Fibroblast of skin of left biceps (primary cell): ENCODE data around the gene STK40.
A peak's percentile ranks its signal among the peaks of the same experiment; 100 is the strongest.

Experiments used
- DNase-seq, 2 experiments: peaks; one replicate each; pipeline ENCODE4 v3.0.0-alpha.2; 2013; ENCODE audit warnings: low read depth in 2 of 2

The STK40 gene, protein sequence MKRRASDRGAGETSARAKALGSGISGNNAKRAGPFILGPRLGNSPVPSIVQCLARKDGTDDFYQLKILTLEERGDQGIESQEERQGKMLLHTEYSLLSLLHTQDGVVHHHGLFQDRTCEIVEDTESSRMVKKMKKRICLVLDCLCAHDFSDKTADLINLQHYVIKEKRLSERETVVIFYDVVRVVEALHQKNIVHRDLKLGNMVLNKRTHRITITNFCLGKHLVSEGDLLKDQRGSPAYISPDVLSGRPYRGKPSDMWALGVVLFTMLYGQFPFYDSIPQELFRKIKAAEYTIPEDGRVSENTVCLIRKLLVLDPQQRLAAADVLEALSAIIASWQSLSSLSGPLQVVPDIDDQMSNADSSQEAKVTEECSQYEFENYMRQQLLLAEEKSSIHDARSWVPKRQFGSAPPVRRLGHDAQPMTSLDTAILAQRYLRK

DNA sequence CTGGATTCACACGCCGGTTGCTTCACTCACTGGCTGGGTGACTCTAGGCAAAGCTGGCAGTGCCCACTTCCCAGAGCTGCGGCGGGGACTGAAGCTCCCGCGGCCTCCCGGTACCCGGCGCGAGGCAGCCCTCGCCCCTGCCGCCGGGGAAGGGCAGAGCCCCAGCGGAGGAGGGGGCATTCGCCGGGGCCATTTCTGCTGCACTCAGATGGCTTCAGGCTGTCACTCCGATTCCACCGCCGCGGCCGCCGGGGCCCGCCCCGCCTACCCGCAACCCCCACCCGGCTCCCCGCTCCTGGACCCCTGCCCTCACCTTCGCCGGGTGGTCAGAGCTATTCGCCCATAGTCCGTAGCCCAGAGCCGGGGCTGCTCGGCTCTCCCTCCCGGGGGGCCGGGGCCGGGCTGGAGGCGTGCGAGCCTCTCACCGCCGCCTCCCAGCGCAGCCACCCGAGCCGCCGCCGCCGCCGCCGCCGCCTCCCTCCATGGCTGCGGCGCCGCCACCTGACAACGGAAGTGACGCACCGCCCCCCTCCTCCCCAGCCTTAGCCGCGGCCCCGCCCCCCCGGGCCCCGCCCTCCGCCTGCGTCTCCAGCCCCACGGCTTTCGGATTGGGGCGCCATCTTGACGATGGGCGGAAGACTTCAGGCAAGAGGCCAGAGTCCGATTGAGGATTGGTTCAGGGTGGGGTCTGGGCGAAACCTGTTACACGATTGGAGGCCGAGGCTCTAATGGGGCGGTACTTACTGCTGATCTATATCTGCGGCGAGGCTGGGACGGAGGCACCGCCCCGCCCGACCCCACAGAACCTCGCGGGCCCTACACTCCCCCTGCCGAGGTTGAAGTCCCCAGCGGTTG lies at the start of gene STK40:
STK40 (minus strand) TSS at position 515 of the 855 bp plus-strand sequence. CDS start 24,592 bp downstream, outside the sequence.
- DNase-seq, result peak; percentile 99

DNA sequence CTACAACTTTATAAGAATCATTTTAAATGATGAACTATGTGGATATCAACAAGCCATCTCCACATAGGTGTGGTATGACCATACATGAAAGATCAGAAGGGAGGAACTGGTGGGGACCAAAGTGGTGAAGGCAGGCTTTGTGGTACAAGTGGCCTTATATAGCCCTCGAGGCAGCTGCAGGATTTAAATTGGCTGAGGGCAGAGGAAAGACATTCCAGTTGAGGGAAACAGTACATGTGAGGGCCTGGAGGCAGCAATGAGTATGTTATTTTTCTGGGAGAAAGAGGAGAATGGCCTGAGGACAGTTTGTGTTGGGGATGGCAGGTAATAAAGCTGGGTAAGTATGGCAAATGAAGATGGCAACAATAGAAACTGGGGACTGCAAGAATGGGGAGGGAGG lies 47.4 kb upstream of the STK40 start:
- DNase-seq, result no peak

DNA sequence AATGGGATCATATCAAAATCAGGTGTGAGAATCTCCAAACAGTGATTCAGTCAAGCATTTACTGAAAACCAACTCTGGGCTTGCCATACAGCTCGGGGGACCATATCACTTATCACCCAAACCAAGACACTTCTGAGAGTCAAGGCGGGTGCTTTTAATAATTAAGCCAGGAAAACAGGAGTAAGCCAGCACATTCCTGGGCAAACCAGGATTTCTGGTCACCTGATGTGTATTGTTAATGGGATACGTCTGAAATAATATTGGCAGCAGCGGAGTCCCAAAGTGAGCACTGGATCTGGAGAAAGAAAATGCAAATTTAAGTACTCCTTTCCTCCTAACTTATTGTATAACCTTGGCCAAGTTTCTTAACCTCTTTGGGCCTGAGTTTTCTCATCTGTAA lies 46.9 kb upstream of the STK40 start:
- DNase-seq, result no peak

DNA sequence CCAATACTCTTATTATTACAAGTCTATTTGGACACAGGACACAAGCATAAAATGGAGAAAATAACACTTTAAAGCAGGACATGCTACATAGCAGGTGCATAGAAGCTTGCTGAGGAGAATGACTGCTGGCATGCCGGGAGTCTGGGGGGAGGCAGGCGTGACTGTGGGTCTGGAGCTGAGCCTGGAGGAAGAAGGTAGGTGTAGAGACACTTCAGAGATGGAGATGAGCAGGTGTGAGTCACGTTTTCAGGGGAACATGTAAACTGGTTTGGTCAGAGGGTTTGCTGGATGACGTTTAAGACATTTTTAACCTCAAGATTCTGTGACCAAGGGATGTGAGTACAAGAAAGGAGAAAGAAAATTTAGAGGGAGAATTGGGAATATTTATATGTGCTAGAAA lies 40.1 kb upstream of the STK40 start:
- no peak for DNase-seq

DNA sequence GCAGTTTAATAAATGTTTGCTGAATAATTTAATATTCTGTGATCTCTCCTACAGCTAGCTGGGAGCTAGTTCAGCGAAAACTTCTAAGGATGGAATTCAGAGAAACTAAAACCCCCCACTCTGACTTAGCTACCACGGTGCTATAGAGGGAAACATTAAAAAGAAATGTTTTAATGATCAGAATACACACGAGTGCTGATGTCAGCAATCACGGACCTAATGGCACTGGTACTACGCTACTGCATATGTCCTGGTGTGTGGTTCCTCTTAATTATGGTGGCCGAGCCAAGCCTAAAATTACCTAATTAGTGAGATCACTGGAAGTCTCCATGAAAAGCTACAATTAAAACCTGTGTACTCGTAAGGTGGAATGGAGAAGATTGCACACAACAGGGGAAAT lies 35.9 kb upstream of the STK40 start:
- no peak for DNase-seq

DNA sequence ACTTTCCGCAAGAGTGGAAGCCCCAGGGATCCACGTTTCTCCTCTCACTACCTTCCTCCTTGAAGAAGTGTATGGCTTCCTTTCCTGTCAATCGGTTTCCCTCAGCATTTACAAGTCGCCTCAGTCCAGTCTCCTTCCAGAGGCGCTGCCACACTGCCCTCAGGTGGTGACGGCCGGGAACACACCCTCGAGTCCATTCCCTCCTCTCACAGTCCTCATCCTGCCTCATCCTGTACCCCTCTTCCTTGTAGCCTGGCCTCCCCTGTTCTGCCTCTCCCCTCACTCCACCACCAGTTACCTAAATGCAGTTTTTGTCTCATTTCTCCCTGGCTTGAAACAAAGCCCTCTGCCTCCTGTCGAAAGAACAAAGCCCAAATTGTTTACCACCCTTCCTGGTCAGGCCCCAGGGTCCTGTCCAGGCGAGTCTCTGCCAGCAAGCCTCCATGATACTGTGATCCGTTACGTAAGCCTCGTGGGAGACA lies 35.2 kb upstream of the STK40 start:
- DNase-seq, result peak; percentile 38

DNA sequence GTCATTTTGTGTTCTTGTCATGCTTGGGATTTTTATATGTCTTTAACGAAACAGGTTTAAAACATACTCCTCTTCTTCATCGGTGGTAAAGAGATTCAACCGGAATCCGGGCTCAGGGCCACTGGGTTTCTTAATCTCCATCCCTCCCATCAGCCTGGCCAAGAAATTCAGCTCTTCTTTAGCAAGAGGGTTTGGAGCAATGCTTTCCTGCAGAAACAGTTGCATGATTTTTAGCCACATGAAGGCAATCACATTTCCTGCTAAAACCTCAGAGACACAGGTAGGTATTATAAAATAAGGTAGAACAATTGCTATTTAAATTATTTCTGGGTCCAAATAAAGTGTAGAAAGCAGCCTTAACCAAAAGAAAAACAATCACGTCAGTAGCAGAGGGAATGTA lies 34.7 kb upstream of the STK40 start:
- DNase-seq, result no peak

DNA sequence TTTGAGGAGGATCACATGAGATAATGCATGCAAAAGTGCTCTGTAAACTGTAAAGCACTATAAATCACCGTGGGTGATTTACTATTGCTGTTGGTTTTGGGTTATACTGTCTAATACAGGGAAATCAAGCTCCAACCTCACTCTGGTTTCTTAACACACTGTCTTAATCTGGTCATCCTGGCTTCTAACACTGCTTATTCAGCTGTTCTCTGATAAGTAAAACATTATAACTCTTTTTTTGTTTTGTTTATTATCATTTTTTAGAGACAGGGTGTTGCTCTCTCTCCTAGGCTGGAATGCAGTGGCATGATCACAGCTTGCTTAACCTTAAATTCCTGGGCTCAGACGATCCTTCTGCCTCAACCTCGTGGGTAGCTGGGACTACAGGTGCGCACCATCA lies 33.8 kb upstream of the STK40 start:
- no peak for DNase-seq

DNA sequence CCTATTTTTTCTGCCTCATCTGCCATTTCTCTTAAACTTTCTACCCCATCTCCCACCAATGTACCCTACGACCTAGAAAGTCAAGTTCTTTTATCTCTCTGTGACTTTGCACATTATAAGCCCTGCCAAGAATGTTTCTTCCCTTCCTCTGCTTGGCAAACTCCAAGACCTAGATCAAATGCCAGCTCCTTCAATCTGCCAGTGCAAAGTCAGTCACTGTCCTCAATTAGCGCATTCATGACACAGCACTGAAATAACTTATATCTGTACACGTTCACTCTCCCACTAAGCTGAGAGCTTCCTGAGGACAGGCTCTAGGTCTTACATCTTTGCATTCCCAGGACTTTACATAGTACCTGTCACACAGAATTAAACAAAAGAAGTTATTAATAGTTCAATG lies 33.4 kb upstream of the STK40 start:
- no peak for DNase-seq

DNA sequence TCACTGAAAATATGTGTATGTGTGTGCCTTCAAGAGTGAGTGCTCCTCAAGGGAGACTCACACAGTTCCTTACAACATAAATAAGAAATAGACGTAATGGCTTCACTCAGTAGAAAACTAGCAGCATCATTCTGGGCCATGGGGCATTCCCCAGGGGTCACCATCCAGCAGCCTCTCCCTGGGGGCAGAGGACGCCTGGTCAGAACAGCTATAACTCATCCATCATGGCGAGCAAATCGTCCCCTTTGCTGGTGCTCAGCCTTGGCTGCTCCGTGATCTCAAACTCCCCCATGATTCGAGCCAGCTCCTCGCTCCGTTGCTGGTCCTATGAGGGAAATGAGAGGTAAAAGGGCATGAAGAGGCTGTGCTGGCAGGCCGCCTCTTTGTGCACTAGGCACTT lies 32.2 kb upstream of the STK40 start:
- DNase-seq, result no peak

DNA sequence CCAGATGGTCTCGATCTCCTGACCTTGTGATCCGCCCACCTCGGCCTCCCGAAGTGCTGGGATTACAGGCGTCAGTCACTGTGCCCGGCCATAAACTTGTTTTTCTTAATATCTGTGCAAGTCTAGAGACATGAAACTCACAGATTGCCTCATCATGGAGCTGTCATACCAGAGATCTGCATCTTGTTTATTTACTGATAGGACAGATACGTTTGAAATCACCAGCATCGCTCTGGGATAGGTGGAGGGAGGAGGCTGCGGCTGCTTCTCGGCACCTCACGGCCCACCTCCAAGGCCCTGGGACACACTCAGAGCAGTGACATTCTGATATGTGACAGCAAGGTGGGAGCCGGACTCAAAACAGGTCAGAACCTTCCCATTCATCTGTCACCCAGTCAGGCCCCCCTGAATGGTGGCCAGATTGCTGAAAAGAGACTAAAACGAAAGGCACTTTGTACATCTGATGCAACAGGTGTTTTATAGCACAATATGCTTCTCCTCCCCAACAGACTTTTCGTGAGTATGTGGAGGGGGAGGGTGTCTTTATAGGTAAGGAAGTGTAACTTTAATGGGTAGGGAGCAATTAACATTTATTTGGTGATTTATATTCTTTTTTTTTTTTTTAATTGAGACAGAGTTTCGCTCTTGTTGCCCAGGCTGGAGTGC lies 30.1 kb upstream of the STK40 start:
- no peak for DNase-seq

DNA sequence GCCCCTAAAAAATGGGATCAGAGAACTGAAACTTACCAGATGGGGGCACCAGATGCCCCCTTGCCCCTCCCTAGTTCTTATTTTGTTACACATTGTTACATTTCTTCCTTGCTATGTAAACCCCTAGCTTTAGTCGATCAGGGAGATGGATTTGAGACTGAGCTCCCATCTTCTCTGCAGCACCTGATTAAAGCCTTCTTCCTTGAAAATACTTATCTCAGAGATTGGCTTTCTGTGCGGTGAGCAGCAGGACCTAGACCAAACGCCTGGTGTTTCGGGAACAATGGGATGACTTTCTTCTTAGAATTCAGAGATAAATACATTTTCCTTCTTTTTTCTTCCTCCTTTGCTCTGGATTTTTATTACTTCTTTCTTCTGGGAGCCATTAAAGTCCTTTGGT lies 28.7 kb upstream of the STK40 start:
- DNase-seq, result no peak

DNA sequence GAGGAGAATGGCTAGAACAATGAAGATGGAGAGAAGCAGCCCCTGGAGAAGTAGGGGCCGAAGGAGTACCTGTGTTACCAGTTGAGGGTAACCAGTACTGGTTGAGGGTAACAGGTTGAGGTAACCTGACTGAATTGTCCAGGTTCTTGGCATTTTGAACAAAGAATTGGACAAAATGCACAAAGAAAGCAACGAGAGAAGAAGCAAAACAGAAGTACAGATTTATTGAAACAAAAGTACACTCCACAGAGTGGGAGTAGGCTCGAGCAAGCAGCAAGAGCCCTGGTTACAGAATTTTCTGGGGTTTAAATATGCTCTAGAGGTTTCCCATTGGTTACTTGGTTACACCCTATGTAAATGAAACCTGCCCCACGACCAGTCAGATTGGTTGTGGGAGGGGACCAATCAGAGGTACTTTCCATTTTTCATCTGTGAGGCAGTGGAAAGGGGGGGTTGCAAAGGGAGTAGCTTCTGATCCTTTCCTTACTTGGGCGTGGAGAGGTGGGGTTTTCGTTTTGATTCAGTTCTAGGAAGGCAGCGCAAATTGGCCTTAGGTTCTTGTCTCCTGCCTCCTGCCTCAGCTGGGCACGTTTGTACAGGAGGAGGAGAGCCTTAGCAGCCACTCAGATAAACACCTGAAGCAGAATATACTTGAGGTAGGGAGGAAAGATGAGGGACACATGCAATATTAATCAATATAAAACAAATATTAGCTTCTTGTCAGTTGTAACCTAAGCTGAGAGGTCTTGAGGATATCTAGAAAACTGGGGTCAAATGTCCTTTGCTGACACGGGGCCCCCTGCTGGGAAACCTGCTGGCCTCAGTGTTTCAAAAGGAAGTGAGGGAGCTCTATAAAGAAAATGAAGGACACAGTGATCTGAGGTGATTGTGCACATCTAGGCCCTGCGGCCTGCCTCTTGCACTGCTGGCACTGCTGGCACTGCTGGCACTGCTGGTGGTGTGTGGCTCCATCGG lies 26.2 kb upstream of the STK40 start:
- no peak for DNase-seq

DNA sequence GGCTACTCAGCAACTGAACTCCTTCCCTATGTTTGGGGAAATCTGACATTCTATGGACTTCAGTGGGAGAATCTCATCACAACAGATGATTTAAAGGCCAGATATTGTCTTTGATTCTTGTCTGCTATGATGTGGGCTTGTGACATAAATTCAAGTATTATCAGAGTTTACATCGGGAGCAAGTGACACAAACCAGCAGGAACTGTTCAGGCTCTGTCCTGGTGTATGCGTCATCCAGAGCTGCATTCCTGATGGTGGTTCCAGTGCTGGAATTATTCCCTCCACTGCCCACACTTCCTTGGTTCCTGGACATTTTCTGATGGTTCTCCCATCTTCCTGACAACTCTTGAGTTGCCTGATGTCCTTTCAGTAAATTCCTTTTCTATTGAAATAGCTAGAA lies 22.8 kb upstream of the STK40 start:
- DNase-seq, result no peak

DNA sequence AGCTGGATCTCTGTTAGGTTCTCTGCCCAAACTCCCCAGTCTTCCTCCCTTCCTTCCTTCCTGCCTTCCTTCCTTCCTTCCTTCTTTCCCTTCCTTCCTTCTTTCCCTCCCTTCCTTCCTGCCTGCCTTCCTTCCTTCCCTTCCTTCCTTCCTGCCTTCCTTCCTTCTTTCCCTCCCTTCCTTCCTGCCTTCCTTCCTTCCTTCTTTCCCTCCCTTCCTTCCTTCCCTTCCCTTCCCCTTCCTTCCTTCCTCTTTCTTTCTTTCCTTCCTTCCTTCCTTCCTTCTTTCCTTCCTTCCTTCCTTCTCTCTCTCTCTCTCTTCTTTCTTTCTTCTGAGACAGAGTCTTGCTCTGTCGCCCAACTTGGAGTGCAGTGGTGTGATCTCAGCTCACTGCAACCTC lies 20.7 kb upstream of the STK40 start:
- no peak for DNase-seq

DNA sequence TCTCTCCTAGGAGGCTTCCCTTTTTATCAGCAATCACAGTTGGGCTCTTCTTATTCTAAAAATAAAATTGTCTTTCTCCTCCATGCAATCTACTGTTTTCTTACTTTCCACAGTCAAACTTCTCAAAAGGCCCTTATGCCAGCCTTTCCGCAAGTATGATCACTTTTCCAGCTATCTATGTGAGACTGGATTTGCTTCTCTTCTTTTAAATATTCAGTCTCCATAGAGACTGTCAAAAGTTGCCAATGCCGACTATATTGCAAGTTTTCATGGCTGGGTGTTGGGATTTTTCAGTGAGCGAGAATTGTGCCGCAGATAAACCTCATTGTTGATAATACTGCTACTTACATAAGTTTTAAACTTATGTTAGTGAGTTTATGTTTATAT lies 16.8 kb upstream of the STK40 start:
- no peak for DNase-seq

DNA sequence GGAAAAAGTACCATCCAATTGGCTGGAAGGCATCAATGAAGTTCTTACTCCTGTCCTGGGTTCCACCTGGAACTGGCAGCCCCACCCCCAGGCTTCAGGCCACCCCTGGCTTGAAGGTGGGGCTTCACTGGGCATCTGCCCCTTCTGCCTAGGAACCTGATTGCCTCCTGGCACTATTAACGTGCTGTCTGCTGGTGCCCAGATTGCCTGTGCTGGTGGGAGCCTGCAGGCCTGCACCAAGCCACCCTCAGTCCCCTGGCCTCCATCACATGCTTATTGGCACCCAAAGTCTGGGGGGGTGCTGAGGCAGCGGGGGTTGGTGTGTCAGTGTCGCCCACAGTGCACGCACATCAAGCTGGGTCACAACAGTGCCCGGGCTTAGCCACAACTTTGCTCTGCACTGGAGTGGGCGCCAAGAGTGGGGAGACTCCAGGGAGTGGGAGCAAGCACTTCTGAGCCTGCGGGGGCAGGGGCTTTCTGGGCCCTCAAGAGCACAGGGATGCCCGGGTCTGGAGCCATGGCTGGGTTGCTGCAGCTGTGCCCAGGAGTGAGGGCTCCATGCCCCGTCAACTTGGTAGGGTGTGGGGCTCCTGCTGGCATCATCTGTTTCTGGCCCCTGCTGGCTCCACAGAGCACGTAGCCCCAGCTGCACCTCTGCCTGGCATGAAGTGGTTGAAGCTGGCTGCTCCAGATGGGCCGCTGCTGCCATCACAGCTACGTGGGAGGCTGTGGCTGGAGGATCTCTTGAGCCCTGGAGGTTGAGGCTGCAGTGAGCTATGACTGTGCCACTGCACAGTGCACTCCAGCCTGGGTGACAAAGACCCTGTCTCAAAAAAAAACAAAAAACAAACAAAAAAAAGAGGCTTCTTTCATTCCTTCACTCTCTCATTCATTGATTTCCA lies 16.1 kb upstream of the STK40 start:
- no peak for DNase-seq

DNA sequence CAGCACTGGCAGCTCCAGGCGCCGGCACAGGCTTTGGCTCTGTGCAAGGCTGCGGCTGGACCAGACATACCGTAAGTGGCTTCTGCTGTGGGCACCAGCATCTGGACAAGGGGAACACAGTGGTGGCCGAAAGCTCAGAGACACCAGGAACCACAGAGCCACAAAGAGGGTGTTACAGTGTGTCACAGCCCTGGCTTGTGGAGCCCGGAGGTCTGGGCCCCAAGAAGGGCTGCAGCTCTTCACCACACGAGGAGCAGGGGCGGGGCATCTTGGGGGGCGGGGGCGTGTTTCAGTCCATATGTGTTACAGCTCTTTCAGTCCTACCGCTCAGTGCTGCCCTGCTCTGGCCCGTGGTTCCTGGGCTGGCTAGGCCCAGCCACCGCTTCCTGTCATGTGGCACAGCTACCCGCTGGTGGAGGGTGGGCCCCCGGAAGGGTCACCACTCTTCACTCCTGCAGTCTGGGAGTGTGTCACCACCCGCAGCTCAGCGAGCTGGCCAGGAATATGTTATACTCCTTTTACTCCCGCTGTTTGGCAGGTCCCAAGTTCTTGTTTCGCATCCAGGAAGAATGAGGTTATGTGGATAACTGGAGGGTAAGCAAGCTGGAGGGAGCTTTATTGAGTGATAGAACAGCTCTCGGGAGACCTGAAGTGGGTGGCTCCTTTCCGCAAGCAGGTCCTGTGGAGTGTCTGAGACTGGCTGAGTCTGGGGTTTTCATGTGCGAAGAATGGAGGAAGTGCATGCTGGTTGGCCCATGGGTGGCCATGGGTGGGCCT lies 15.3 kb upstream of the STK40 start:
- DNase-seq, result peak; percentile 8 to 21

DNA sequence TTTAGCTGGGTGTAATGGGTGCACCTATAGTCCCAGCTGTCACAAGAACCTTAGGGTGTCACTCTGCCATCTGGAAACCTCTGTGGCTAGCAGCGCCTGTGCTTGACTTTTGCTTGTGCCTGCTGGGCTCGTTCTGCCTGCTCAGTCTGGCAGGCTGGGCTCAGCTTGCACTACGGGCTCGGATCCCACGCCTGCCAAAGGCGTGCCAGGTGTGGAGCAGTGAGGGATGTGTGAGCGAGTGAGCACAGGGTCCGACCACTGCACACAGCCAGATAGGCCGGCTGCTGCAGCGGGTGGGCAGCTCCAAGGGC lies 14.7 kb upstream of the STK40 start:
- no peak for DNase-seq
